T-helper 2 cell treated with Interferon-gamma antibody and Interleukin-4, amounts not matched to agents 100 ng/mL and 5 ng/mL, for 36 hours (primary cell): ENCODE measurements around the gene MAGI2. TPM values are rescaled to one million over a fixed set of nuclear protein-coding genes. Genes with fewer than 3 reads are reported as not detected.

Experiments used
- intact Hi-C: fragments of 100-400 bp; cut with micrococcal nuclease; formaldehyde crosslinking; loops from one replicate; pipeline ENCODE4 v1.15.1; 2023
- total RNA-seq: library from RNA; stranded (reverse); gene quantifications from 2 replicates; pipeline ENCODE4 v1.2.3, GENCODE V29; 2022

MAGI2 gene
- total RNA-seq: 0.05 TPM in 1 of 2 replicates, not detected in the other

DNA sequence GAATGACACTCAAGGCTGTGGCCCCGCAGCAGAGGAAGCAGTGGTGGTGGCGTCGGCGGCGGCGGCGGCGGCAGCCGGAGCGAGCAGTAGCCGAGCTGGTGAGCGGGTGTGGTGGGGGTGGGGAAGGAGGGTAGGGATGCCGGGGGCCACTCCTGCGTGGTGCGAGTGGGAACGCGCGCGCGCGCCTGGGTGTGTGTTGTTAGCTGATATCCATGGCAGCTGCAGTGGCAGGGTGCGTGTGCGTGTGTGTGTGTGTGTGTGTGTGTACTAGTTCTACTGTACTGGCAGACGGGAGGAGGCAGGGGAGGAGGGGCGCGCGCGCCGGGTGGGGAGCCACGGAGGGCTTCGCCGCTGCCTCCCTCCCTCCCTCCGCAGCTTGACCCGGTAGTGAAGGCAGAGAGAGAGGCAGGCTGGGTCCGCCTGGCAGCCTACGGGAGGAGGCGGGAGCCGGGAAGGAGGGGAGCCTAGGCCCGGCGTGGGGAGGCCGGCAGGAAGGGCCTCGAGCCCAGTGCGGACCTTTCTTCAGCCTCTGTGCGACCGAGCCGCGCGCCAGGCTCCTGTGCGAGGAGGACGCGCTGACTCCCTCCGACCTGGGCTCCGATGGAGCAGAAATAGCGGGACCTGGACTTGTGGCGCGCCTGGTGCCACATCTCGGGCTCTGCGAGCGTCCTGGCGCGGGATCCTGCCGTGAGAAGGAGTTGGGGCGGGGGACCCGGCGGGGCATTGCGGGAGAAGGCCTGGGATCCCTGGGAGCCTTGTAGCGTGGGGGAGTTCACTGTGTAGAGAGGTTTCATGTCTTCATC, at the start of gene MAGI2:
TSS of gene MAGI2 (minus strand) at position 110 of the 803 bp plus-strand sequence. CDS start 347 bp downstream, outside the sequence.
- intact Hi-C loops: no loop called here

DNA sequence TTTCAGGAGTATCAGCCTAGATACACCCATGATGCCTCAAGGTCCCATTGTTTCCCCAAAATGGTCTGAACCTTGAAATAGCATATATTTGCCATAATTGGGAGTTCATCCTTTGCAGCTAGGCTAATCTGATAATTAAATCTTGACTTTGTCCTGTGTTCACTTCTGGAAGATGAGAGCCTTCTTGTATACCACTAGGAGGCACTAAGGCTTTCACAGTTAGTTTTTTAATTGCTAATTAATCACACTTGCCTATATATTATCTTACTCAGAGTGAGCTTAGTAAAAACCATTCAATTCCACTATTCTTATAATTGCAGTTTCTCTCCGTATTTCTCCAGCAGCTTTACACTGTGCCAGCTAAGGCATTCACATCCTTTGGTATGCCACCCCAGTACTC, 48.7 kb upstream of the MAGI2 start:
- intact Hi-C loops: no loop called here

GRCh38 chr7:79500759-79501158, 47.3 kb upstream of the MAGI2 start:
- intact Hi-C loops: no loop called here

- intact Hi-C loops: no loop called here
Measured at GRCh38 chr7:79497728-79498127, 44.3 kb upstream of the MAGI2 start.

- intact Hi-C loops: no loop called here
Measured at GRCh38 chr7:79495544-79496272, 42.2 kb upstream of the MAGI2 start.

- intact Hi-C loops: no loop called here
Measured at GRCh38 chr7:79494046-79494445, 40.6 kb upstream of the MAGI2 start.

DNA sequence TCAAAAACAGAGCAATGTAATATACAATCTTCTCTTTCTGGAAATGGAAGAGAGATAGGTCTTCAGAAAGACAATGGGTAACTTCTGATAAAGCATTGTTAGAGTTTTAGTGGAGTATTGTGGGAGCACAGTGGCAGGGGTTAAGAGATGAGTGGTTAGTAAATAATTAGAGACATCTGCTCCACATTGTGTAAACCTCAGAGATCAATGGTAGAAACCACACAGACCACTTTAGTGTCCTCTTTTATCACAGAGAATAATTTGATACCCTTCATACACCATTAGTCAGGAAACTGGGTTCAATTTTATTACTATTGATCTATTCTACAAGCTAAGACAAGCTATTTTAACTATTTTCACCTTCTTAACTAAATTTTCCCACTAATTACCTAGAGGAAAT, 35.9 kb upstream of the MAGI2 start:
- intact Hi-C loops: no loop called here

DNA sequence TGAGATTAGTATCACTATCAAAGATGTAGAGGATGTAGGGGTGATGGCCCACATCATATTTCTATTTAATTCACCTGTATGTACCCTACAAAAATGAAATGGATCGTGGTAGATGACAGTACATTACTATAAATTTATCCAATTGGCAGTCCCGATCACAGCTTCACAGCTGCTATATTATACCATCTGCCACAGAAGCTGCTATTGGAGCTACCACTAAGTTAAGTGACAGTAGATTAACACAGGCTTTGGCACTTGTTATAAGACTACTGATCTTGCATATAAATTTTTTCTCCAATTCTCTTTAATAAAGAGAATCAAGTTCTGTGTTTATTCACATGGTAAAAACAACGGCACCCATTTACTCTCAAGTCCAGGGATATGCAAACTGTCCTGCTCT, 24.9 kb upstream of the MAGI2 start:
- intact Hi-C loops: no loop called here

GRCh38 chr7:79475455-79475854, 22.0 kb upstream of the MAGI2 start:
- intact Hi-C loops: no loop called here

- intact Hi-C loops: no loop called here
Measured at GRCh38 chr7:79471699-79472098, 18.2 kb upstream of the MAGI2 start.

DNA sequence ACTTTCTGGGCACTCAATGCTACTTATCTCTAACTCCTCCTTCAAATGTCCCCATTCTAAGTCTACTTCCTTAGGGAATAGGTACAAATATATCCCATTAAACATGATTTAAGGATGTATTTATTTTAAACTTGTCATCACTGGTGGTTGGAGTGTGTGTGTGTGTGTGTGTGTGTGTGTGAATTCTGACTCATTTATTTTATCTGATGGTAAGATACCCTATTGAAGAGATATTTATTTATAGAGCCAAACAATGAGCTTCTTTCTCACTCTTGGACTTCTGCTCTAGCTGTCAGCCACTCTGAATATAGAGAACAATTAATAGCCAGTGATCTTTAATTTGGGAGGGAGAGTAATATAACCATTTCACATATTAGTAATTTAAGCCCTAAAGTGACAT, 17.8 kb upstream of the MAGI2 start:
- intact Hi-C loops: no loop called here

DNA sequence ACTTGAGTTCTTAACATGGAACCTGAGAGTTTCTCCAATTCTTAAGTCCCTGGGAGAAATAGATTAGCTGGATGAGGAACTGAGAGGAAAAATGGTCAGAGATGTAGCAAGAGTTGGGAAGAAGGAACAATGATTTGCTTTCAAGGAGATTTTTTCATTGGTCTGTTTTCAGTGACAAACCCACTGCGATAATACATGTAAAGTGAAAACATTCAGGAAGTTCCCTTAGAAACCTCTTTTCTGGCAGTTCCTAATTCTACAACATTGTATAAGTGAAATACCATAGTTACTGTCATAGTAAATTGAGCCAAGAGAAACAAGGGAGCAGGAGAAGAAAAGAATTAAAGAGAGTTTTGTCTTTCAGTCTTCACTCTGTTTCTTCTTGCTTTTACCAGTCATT, 12.1 kb upstream of the MAGI2 start:
- intact Hi-C loops: no loop called here

DNA sequence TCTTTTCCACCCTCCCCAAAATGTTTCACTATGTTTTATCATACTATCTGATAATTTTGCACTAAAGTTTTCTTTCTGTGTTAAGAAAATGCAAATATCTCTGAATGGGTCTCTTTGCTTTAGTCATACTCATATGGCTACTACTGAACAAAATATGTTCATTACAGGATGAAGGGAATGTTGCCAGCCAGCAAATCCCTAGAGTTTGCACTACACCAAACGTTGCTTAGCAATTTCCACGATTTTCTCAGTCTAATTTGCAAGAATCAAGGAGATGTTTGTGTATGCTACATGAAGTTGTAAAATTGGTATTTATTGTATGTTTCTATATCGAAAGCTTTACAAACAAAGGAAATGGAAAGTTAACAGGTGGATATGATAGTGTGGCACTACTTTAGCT, 10.6 kb upstream of the MAGI2 start:
- intact Hi-C loops: no loop called here

DNA sequence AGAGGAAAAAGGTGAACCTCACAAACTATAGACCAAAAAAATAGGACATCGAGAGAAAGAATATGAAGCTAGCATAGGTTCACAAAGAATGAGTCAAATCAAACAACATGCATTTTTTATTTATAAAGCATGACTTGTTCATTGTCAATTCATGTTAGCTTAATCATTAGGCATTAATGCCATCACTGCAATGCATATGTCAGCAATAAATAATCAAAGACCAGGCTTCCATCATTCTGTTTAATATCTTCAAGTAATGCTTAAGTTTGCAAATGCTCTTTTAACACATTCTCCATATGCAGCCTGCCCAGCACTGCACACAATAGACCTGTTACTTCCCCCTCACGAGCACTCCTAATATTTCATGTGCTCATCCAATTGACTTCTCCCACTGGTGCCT, 8.9 kb upstream of the MAGI2 start:
- intact Hi-C loops: no loop called here

- intact Hi-C loops: no loop called here
Measured at GRCh38 chr7:79461660-79462059, 8.2 kb upstream of the MAGI2 start.

DNA sequence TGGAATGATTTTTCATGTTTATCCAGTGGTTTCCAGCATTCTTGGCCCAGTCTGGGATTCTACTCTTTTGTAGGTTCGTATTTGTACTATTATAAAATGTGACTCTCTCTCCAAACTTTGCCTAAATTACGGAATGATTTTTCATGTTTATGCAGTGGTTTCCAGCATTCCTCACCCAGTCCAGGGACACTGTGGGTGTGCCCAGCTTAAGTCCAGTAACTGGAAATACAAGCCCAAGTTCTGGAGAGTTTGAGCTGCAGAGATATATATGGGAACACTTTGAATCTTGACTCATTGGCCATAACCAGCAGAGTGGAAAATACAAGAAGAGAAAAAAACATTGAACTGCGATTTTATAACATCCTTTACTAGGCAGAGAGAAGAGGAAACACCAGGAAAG, 5.9 kb upstream of the MAGI2 start:
- intact Hi-C loops: no loop called here

DNA sequence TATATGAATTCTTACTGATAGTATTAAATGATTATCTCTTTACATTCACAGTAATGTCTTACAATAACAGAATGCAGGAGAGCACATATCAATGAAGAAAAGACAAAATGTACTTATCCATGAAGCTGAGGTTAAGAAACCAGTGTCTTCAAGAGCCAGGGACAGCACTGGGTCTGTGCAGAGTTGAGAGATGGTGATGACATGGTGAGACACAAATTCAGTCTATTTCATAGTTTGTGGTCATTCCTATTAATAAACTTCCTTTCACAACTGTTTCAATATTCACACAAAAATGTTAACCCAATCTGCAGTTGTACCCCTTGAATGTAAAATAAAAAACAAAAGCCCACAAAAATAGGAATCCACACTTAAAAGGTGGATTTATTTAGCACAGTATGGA, 5.3 kb upstream of the MAGI2 start:
- intact Hi-C loops: no loop called here

DNA sequence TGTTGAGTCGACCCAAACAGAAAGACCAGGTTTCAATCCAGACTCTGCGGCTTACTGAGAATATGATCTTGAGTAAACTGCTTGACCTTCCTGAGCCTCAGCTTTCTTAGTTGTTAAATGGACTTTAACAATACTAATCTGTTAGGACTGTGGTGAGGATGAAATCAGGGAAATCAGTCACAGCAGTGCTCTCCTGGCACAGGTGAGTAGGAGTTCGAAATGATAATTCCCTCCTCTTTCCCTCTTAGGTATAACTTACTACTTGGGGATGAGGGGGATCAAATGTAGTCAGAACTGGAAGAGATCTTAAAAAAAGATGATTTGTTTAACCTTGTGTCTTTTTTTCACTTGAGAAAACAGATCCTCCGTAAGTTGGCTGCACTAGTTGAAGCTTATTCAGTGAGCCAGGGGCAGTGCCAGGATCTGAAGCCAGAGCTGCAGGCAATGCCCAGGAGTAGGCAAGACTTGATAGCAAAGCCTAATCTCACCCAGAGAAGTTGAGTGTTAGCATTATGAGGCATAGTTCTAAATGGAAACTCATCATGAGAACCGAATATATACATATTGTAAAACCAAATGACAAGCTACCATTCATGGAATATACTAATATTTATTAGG, 1.8 kb upstream of the MAGI2 start:
- intact Hi-C loops: no loop called here

DNA sequence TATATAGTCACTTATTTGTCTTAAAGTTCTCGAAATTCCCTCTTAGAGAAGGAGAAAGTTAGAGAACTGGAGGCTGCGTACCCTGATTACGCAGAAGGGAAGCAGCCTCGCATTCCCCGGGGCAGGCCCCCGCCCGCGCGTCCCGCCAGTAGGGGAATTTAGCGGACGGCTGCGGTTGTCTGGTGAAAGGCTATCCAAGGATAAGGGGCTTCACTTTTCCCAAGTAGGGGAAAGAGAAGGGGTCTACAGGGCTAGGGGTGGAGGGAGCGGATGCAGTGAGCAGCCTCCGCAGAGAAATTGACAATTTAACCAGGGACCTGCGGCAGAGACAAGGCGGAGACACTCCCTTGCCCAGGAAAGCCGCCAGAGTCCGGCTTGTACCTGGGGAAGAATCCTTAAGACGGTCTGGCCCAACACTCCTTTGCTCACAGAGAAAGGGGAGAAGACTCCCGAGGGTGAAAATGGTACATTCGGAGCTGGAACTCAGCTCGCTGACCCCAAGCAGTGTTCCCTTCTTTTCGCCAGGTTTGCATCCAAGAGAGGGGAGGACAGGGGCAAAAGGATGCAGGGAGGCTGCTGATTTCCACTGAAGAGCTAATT, 994 bp upstream of the MAGI2 start:
- intact Hi-C loops: no loop called here

- intact Hi-C loops: no loop called here
Measured at GRCh38 chr7:79453266-79453557, 255 bp downstream of the MAGI2 start.

GRCh38 chr7:79452495-79453265, 787 bp downstream of the MAGI2 start:
- intact Hi-C loops: no loop called here
